Upper lobe of right lung (tissue), 1 donor: ENCODE measurements around the gene PSMB4. TPM values are rescaled to one million over a fixed set of nuclear protein-coding genes. Genes with fewer than 3 reads are reported as not detected.
A peak's percentile ranks its signal among the peaks of the same experiment; 100 is the strongest.

ENCODE experiments used
- ATAC-seq: fragments of 200-7000 bp; cut with Tn5 transposase; one replicate; pipeline ENCODE4 v1.9.1; 2020; ENCODE audit warnings: mild to moderate bottlenecking, moderate library complexity
- DNase-seq: peaks from one replicate; pipeline ENCODE4 v3.0.0-alpha.2; 2020
- H3K27ac ChIP-seq: fragments of 200-600 bp; one replicate; pipeline ENCODE4 v1.8.0; 2022
- H3K27me3 ChIP-seq: fragments of 200-600 bp; one replicate; pipeline ENCODE4 v1.8.0; 2022; ENCODE audit warnings: mild to moderate bottlenecking
- H3K36me3 ChIP-seq: fragments of 200-600 bp; one replicate; pipeline ENCODE4 v1.8.0; 2022
- H3K4me1 ChIP-seq: fragments of 200-600 bp; one replicate; pipeline ENCODE4 v1.8.0; 2022
- H3K4me3 ChIP-seq: fragments of 200-600 bp; one replicate; pipeline ENCODE4 v1.8.0; 2022; ENCODE audit warnings: mild to moderate bottlenecking
- H3K9me3 ChIP-seq: fragments of 200-600 bp; one replicate; pipeline ENCODE4 v1.8.0; 2022
- intact Hi-C: fragments of 100-400 bp; cut with DNase I; formaldehyde crosslinking; loops from one replicate; pipeline ENCODE4 v1.11.0; 2022
- total RNA-seq: library from RNA; stranded (reverse); fragmentation: NEBNext Ultra II Directional; extraction: Animal tissue kit (Norgen Biotek cat#: 25700); gene quantifications from one replicate; pipeline ENCODE4 v1.2.1, GENCODE V29; 2021
- TF ChIP-seq, protein P1 (sequence below): fragments of 200-600 bp; IDR thresholded peaks from one replicate; pipeline ENCODE4 v1.8.0; 2022; ENCODE audit warnings: antibody characterized with exemption
- donor health status: DM: no; HTN: yes; CAD: no; lungs with severe emphysema.

Gene PSMB4
- total RNA-seq, 1 donor from 2014 or later: 177 TPM

DNA sequence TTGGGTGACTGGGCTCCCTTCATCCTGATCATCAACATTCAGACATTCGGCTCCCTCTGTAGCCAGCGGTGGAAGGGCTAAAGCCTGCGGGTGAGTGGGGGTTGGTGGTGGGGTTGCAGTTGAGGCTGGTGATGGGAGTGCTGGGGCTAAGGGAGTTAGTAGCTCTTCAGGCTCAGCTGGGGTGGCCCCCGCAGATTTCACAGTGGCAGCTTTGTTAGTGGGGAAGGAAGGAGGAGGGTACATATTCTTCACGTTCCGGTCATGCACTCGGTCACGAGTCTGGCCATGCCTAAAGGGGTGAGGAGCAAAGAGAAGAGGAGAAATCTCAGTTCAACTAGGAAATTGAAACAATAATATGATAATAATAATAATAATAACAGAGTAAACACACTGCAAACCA is 6.8 kb downstream of the PSMB4 start:
- no peak for DNase-seq
- Histone ChIP-seq H3K9me3 (no peaks in the 10 kb centered on the region), H3K4me3 (no peak overlapping the region), H3K4me1 (no peaks in the 10 kb centered on the region), H3K27ac (no peak overlapping the region), H3K27me3 (no peaks in the 10 kb centered on the region), H3K36me3 (peaks cover 98% of the 10 kb centered on the region)
- ATAC-seq: no peak
- intact Hi-C loops: no loop called here
- TF ChIP-seq, protein P1, sequence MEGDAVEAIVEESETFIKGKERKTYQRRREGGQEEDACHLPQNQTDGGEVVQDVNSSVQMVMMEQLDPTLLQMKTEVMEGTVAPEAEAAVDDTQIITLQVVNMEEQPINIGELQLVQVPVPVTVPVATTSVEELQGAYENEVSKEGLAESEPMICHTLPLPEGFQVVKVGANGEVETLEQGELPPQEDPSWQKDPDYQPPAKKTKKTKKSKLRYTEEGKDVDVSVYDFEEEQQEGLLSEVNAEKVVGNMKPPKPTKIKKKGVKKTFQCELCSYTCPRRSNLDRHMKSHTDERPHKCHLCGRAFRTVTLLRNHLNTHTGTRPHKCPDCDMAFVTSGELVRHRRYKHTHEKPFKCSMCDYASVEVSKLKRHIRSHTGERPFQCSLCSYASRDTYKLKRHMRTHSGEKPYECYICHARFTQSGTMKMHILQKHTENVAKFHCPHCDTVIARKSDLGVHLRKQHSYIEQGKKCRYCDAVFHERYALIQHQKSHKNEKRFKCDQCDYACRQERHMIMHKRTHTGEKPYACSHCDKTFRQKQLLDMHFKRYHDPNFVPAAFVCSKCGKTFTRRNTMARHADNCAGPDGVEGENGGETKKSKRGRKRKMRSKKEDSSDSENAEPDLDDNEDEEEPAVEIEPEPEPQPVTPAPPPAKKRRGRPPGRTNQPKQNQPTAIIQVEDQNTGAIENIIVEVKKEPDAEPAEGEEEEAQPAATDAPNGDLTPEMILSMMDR: no peak

DNA sequence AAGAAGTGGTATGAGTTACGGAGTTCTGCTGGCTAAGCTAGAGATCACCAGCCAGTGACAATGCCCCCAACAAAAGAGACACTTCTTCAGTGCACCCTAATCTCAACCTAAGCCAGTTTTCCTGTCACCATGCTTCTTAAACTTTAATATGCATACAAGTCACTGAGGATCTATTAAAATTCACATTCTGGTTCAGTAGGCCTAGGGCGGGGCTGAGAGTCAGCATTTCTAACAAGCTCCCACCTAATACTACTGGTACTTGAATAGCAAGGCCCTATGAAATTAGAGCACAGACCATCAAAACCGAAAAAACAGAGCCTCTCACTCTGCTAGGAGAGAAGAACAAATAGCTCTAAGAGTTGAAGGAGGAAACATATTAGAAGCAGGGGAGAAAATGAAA is 7.9 kb downstream of the PSMB4 start:
- no peak overlapping the region for H3K27ac ChIP-seq
- peaks cover 98% of the 10 kb centered on the region for H3K36me3 ChIP-seq
- ATAC-seq (no peak), DNase-seq (no peak)
- H3K4me1 ChIP-seq: no peaks in the 10 kb centered on the region
- TF ChIP-seq, protein P1: no peak
- H3K27me3 ChIP-seq: no peaks in the 10 kb centered on the region
- no peak overlapping the region for H3K4me3 ChIP-seq
- no peaks in the 10 kb centered on the region for H3K9me3 ChIP-seq
- intact Hi-C loops: no loop called here

DNA sequence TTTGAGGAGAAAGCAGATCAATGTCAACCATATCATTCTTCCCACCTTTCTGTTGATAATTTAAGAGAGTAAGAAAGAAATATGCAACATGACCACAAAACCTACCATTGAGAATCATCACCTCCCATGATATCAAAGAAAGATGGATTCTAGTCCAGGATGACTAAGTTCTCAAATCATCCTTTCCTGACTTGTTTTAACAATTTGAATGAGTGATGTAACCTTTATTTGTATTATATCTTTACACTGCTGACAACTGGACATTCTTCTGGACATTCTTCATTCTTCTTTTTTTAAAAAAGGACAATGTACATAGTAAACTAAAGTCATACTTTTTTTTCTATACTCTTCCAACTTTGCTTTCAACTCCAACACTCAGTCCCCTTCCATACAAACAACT is 9.5 kb downstream of the PSMB4 start:
- no peaks in the 10 kb centered on the region for H3K9me3 ChIP-seq
- DNase-seq (no peak), ATAC-seq (no peak)
- TF ChIP-seq, protein P1: no peak
- peaks cover 97% of the 10 kb centered on the region for H3K36me3 ChIP-seq
- no peaks in the 10 kb centered on the region for H3K4me1 ChIP-seq
- no peak overlapping the region for H3K4me3 ChIP-seq
- H3K27me3 ChIP-seq: no peaks in the 10 kb centered on the region
- no peak overlapping the region for H3K27ac ChIP-seq
- intact Hi-C loops: no loop called here

DNA sequence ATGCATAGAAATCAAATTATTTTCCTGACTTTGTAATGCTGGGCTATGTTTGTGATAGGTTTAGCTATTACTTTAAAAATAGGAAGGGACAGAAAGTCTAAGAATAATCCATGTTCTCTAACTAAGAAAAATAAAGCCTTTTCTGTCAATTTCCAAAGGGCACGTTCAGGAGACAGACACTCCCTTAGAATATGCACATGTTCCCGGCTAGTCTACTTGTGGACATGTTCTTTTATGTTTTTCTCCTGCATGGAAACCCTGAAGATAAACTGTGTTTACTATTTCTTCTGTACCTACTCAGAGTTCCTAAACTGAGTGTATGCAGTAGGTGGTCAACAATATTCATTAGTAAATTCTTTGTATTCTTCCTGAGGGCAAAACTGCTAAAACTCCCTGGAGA is 12.5 kb downstream of the PSMB4 start:
- Histone ChIP-seq H3K4me1 (no peaks in the 10 kb centered on the region), H3K27ac (no peak overlapping the region), H3K27me3 (no peaks in the 10 kb centered on the region), H3K4me3 (no peak overlapping the region), H3K36me3 (peaks cover 98% of the 10 kb centered on the region), H3K9me3 (no peaks in the 10 kb centered on the region)
- intact Hi-C loops: no loop called here
- DNase-seq (no peak), ATAC-seq (no peak)
- TF ChIP-seq, protein P1: no peak

DNA sequence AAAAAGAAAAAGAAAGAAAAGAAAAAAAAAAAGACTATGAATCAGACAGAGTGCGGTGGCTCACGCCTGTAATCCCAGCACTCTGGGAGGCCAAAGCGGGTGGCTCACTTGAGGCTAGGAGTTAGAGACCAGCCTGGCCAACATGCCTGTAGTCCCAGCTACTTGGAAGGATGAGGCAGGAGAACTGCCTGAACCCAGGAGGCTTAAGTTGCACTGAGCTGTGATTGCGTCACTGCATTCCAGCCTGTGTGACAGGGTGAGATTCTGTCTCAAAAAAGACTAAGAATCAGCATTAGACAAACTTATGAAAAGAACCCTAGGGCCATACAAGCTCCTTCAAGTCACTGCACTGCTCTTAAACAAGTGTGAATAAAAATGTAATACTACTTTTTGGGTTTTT is 16.9 kb downstream of the PSMB4 start:
- TF ChIP-seq, protein P1: no peak
- peaks cover 95% of the 10 kb centered on the region for H3K36me3 ChIP-seq
- peak; percentile 49 for ATAC-seq
- intact Hi-C loops: no loop called here
- no peaks in the 10 kb centered on the region for H3K27me3 ChIP-seq
- no peak for DNase-seq
- H3K27ac ChIP-seq: no peak overlapping the region
- H3K9me3 ChIP-seq: no peaks in the 10 kb centered on the region
- no peak overlapping the region for H3K4me3 ChIP-seq
- H3K4me1 ChIP-seq: no peaks in the 10 kb centered on the region

DNA sequence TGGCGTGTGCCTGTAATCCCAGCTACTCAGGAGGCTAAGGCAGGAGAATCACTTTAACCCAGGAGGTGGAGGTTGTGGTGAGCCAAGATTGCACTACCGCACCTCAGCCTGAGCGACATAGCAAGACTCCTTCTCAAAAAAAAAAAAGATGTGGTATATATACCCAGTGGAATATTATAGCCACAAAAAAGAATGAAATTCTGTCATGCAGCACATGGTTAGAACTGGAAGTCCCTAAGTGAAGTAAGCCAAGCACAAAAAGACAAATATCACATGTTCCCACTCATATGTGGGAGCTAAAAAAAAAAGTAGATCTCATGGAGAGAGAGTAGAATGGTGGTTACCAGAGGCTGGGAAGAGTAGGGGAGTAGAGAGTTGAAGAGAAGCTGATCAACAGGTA is 18.7 kb downstream of the PSMB4 start:
- H3K36me3 ChIP-seq: peaks cover 95% of the 10 kb centered on the region
- no peaks in the 10 kb centered on the region for H3K27me3 ChIP-seq

More for the DNA sequence above, 18.7 kb downstream of the PSMB4 start:
- TF ChIP-seq, protein P1: no peak
- H3K4me1 ChIP-seq: no peaks in the 10 kb centered on the region
- ATAC-seq: no peak
- H3K9me3 ChIP-seq: no peaks in the 10 kb centered on the region
- no peak overlapping the region for H3K27ac ChIP-seq
- intact Hi-C loops: no loop called here
- H3K4me3 ChIP-seq: no peak overlapping the region
- no peak for DNase-seq
